GM12878 (cell line): ENCODE measurements around the gene PLA2G4E. TPM values are rescaled to one million over a fixed set of nuclear protein-coding genes. Genes with fewer than 3 reads are reported as not detected.

Experiments
- ATAC-seq: fragments of 200-7000 bp; cut with Tn5 transposase; 3 replicates; pipeline ENCODE4 v1.9.1; 2020; ENCODE audit warnings: mild to moderate bottlenecking, moderate library complexity
- BruUV-seq: library from RNA; stranded (reverse); fragments of 400-500 nt; replicated peaks from 2 replicates; lab custom pipeline; 2021; lab: Mats Ljungman, UMichigan
- CTCF ChIA-PET: fragments of 300-600 bp; sonication (Branson Sonifier 250); formaldehyde crosslinking; extraction: SDS; loops from one replicate; lab custom pipeline; 2021; ENCODE audit warnings: inconsistent platforms; lab: Yijun Ruan, JAX
- POLR2A ChIA-PET: fragments of 350-600 bp; formaldehyde crosslinking; extraction: SDS; loops from one replicate; lab custom pipeline; 2021; ENCODE audit warnings: inconsistent platforms; lab: Charles Lee
- RAD21 ChIA-PET: fragments of 300-600 bp; sonication (Branson Sonifier 250); formaldehyde crosslinking; loops from one replicate; lab custom pipeline; 2023; ENCODE audit warnings: antibody characterized with exemption; ENCODE audit not compliant: unreplicated experiment; lab: Charles Lee
- SMC1A ChIA-PET: fragments of 300-600 bp; sonication (Branson Sonifier 250); formaldehyde crosslinking; loops from one replicate; lab custom pipeline; 2023; ENCODE audit not compliant: unreplicated experiment, uncharacterized antibody; lab: Charles Lee
- DNase-seq: peaks from one replicate; pipeline ENCODE4 v3.0.0-alpha.2; 2011; ENCODE audit warnings: low read depth, low spot score
- FAIRE-seq: peaks from 3 replicates; lab custom pipeline; 2011; peaks lifted over from hg19 to GRCh38; lab: Jason Lieb, UNC
- H2AFZ ChIP-seq: 2 replicates; pipeline ENCODE4 v1.6.0; 2011; ENCODE audit warnings: low read depth, low read length, control low read depth; ENCODE audit not compliant: control insufficient read depth
- H3K27ac ChIP-seq: 2 replicates; pipeline ENCODE4 v1.5.1; 2011; ENCODE audit warnings: control low read depth; ENCODE audit not compliant: control insufficient read depth, insufficient read depth
- H3K27me3 ChIP-seq, 2 experiments: replicated peaks in 1 of 2; 2 replicates each; pipeline versions ENCODE4 v1.6.0 to v1.6.1; 2011; ENCODE audit warnings: low read length in 1 of 2; ENCODE audit not compliant: control insufficient read depth in 2 of 2, insufficient read depth in 2 of 2
- H3K36me3 ChIP-seq, 2 experiments: 2 replicates each; pipeline ENCODE4 v1.5.1; 2011; ENCODE audit warnings: low read length in 1 of 2; ENCODE audit not compliant: control insufficient read depth in 2 of 2, insufficient read depth in 2 of 2
- H3K4me1 ChIP-seq: 2 replicates; pipeline ENCODE4 v1.6.1; 2011; ENCODE audit warnings: mild to moderate bottlenecking, low read length, moderate library complexity, mixed read lengths; ENCODE audit not compliant: control insufficient read depth, insufficient read depth
- H3K4me2 ChIP-seq: 2 replicates; pipeline ENCODE4 v1.6.0; 2011; ENCODE audit warnings: control low read depth; ENCODE audit not compliant: control insufficient read depth, insufficient read depth
- H3K4me3 ChIP-seq: fragments of 200-600 bp; sonication (generic); 2 replicates; pipeline ENCODE4 v1.5.1; 2016
- H3K79me2 ChIP-seq: 2 replicates; pipeline ENCODE4 v1.6.0; 2011; ENCODE audit warnings: low read length; ENCODE audit not compliant: control insufficient read depth, insufficient read depth
- H3K9ac ChIP-seq: 2 replicates; pipeline ENCODE4 v1.8.0; 2011; ENCODE audit warnings: low read length, control low read depth, mixed read lengths; ENCODE audit not compliant: control insufficient read depth, insufficient read depth
- H3K9me3 ChIP-seq: replicated peaks from 3 replicates; pipeline ENCODE4 v1.5.1; 2011; ENCODE audit warnings: mild to moderate bottlenecking, low read length; ENCODE audit not compliant: control insufficient read depth, insufficient read depth
- H4K20me1 ChIP-seq: 2 replicates; pipeline ENCODE4 v1.6.0; 2011; ENCODE audit not compliant: control insufficient read depth, insufficient read depth
- CEBPB ChIP-seq, 2 experiments: fragments of 150-350 bp in 1 of 2; IDR thresholded peaks; 2 replicates each; pipeline ENCODE4 v1.6.1; 2012 to 2014; ENCODE audit warnings: low read depth in 2 of 2, low read length in 2 of 2, borderline replicate concordance in 1 of 2, inconsistent platforms in 1 of 2
- CHD2 ChIP-seq: IDR thresholded peaks from 2 replicates; pipeline ENCODE4 v1.6.1; 2011; ENCODE audit warnings: low read depth, low read length, improper control_type of control experiment, borderline replicate concordance
- DPF2 ChIP-seq: fragments of 450-650 bp; IDR thresholded peaks from 2 replicates; pipeline ENCODE4 v1.6.1; 2017; ENCODE audit warnings: mild to moderate bottlenecking
- FOXK2 ChIP-seq: fragments of 450-650 bp; IDR thresholded peaks from 2 replicates; pipeline ENCODE4 v1.6.1; 2017; ENCODE audit warnings: mild to moderate bottlenecking, moderate library complexity
- PAX5 ChIP-seq: IDR thresholded peaks from 2 replicates; pipeline ENCODE4 v1.6.1; 2011; ENCODE audit warnings: low read depth, low read length, borderline replicate concordance
- POLR2A ChIP-seq: IDR thresholded peaks from 2 replicates; pipeline ENCODE4 v1.6.1; 2011; ENCODE audit warnings: low read depth, mild to moderate bottlenecking, low read length
- RAD51 ChIP-seq: fragments of 450-650 bp; IDR thresholded peaks from 2 replicates; pipeline ENCODE4 v1.6.1; 2016; ENCODE audit warnings: moderate library complexity, mild to moderate bottlenecking, inconsistent platforms
- SUZ12 ChIP-seq: fragments of 200-600 bp; sonication (generic); IDR thresholded peaks from one replicate; pipeline ENCODE4 v1.6.1; 2018; ENCODE audit warnings: antibody characterized with exemption, mild to moderate bottlenecking; ENCODE audit not compliant: unreplicated experiment
- WGBS: methylation state at CpG from one replicate; pipeline ENCODE4 v1.1.6; 2016; ENCODE audit warnings: low lambda C conversion rate; ENCODE audit not compliant: insufficient replicate concordance, insufficient coverage; ENCODE audit errors: missing lambda C conversion rate; 5-methylcytosine and 5-hydroxymethylcytosine counted together
- in situ Hi-C: fragments of 300-500 bp; cut with MboI; formaldehyde crosslinking; loops from 9 replicates; pipeline ENCODE4 v1.14.3; 2018; ENCODE audit warnings: mixed read lengths
- intact Hi-C: fragments of 100-400 bp; cut with micrococcal nuclease; formaldehyde crosslinking; loops from one replicate; pipeline ENCODE4 v1.14.2; 2022; ENCODE audit not compliant: unreplicated experiment
- polyA plus RNA-seq, 11 experiments: library from polyadenylated mRNA; depleted of rRNA in 4 of 11; unstranded in 6 of 11; stranded (reverse) in 5 of 11; fragments of >200 nt; fragmentation: Nextera tagmentation in 4 of 11; fragmentation: Illumina TruSeq in 1 of 11; extraction: Ambion mirVana in 4 of 11; extraction: Trizol in 1 of 11; gene quantifications; 1 replicate in 1 of 11; 2 replicates in 10 of 11; pipeline versions ENCODE4 v1.2.1 to v1.2.3, GENCODE V29; 2011 to 2016; ENCODE audit warnings: inconsistent platforms in 2 of 11, missing spikeins in 2 of 11, low read depth in 1 of 11
- total RNA-seq, 4 experiments: library from RNA; depleted of rRNA in 3 of 4; stranded (reverse); fragments of >200 nt in 3 of 4; fragmentation: Illumina TruSeq in 1 of 4; extraction: Trizol in 1 of 4; gene quantifications; 2 replicates each; pipeline versions ENCODE4 v1.2.1 to v1.2.3, GENCODE V29; 2013 to 2021
- TF ChIP-seq, protein P1 (sequence below): fragments of 450-650 bp; IDR thresholded peaks from 2 replicates; pipeline ENCODE4 v1.6.1; 2014; ENCODE audit warnings: mild to moderate bottlenecking
- TF ChIP-seq, protein P2 (sequence below): fragments of 450-650 bp; IDR thresholded peaks from 2 replicates; pipeline ENCODE4 v1.6.1; 2017; ENCODE audit warnings: mild to moderate bottlenecking, low read depth, inconsistent platforms; ENCODE audit not compliant: poor library complexity, severe bottlenecking
- TF ChIP-seq, protein P3 (sequence below): fragments of 450-650 bp; IDR thresholded peaks from 2 replicates; pipeline ENCODE4 v1.6.1; 2017; ENCODE audit warnings: antibody characterized with exemption, mild to moderate bottlenecking, moderate library complexity

The PLA2G4E gene
- total and polyA plus RNA-seq, 10 of the 15 experiments (the other 5 are each of a cell fraction or from before 2014, with no cell fraction given), result 0.05 to 0.32 (median 0.06) TPM; not detected in 5

DNA sequence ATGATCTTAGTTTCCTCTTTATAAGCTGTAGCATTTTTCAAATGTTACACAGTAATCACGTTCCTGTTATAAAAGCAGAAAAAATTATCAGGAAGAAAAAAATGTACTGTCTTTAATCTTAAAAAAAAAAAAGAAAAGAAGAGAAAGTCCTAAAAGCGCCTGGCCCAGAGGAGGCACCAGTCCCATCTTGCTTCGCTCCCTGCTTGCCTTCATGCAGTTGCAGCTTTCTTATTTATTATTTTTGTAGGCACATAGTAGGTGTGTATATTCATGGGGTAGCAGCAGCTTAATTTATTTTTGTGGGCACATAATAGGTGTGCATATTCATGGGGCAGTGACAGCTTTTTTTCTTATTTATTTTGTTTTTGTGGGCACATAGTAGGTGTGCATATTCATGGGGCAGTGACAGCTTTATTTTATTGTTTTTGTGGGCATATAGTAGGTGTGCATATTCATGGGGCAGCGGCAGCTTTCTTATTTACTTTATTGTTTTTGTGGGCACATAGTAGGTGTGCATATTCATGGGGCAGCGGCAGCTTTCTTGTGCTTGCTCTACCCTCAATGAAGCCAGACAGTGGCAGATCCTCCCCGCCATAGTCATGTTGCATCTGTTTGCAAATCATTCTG is 43.0 kb downstream of the PLA2G4E start:
- Histone ChIP-seq H4K20me1 (no peaks in the 10 kb centered on the region), H3K79me2 (no peaks in the 10 kb centered on the region; the same call in 1 of the 2 replicates), H3K4me1 (peaks cover 6% of the 10 kb centered on the region; the same call in 1 of the 2 replicates), H3K36me3 (no peaks in the 10 kb centered on the region), H3K4me2 (no peak overlapping the region), H2AFZ (no peak overlapping the region), H3K4me3 (no peak overlapping the region), H3K27me3 (peaks cover 0 to 2% of the 10 kb centered on the region in 2 experiments; a peak in 1 of 4 replicates), H3K9ac (no peak overlapping the region), H3K27ac (no peak overlapping the region), H3K9me3 (no peaks in the 10 kb centered on the region)
- 70% methylated on average over 6 of the region's 6 CpGs for WGBS
- POLR2A ChIA-PET, result no interaction called here
- intact Hi-C loops (no loop called here), in situ Hi-C loops (no loop called here)
- TF ChIP-seq, protein P1, sequence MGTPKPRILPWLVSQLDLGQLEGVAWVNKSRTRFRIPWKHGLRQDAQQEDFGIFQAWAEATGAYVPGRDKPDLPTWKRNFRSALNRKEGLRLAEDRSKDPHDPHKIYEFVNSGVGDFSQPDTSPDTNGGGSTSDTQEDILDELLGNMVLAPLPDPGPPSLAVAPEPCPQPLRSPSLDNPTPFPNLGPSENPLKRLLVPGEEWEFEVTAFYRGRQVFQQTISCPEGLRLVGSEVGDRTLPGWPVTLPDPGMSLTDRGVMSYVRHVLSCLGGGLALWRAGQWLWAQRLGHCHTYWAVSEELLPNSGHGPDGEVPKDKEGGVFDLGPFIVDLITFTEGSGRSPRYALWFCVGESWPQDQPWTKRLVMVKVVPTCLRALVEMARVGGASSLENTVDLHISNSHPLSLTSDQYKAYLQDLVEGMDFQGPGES, result no peak
- 0 out of 2 replicates have a peak, but pooled peaks have one; percentile 37 for TF ChIP-seq DPF2
- SMC1A ChIA-PET, result interaction anchor here (1.1 kb wide), 1 partner anchor 41 kb away, joined by 3 read pairs; no protein-coding TSS in a partner anchor
- ATAC-seq (no peak), FAIRE-seq (no peak), DNase-seq (no peak)
- BruUV-seq, result no TSS peak
- CTCF ChIA-PET, result interaction anchor here (1.6 to 3.3 kb wide), 2 partner anchors 12 to 73 kb away, joined by 3 to 19 read pairs; no protein-coding TSS in a partner anchor
- RAD21 ChIA-PET, result no interaction called here

DNA sequence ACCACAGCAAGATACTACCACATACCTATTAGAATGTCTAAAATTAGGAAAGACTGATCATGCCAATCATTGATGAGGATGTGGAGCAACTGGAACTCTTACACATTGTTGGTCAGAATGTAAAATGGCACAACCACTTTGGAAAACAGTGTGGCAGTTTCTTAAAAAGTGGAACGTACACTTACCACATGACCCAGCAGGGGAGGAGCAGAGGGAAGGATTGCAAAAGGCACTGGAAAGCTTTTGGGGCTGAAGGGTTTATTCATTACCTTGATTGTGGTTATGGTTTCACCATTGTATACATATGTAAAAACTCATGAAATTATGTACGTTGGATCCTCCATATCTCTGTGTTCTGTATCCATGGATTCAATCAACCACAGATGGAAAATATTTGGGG is 45.2 kb downstream of the PLA2G4E start:
- H3K4me2 ChIP-seq, result no peak overlapping the region
- no peaks in the 10 kb centered on the region for H4K20me1 ChIP-seq
- no TSS peak for BruUV-seq
- peaks cover 20% of the 10 kb centered on the region for H3K79me2 ChIP-seq
- DNase-seq (no peak), FAIRE-seq (no peak), ATAC-seq (no peak)
- H3K4me1 ChIP-seq, result peaks cover 6% of the 10 kb centered on the region; the same call in 1 of the 2 replicates
- ChIA-PET CTCF (no interaction called here), POLR2A (no interaction called here), SMC1A (no interaction called here), RAD21 (no interaction called here)
- no peaks in the 10 kb centered on the region for H3K36me3 ChIP-seq
- intact Hi-C loops, result no loop called here
- no peak overlapping the region for H2AFZ ChIP-seq
- no peak overlapping the region for H3K27ac ChIP-seq
- no peak overlapping the region for H3K9ac ChIP-seq
- no peak overlapping the region for H3K4me3 ChIP-seq
- WGBS, result 61% methylated on average over 2 of the region's 2 CpGs
- H3K27me3 ChIP-seq, result peaks cover 0 to 2% of the 10 kb centered on the region in 2 experiments; a peak in 1 of 4 replicates
- H3K9me3 ChIP-seq, result no peaks in the 10 kb centered on the region
- in situ Hi-C loops, result no loop called here
- no peak for TF ChIP-seq PAX5
- TF ChIP-seq RAD51, result no peak
- TF ChIP-seq CEBPB (IDR thresholded peaks at IDR 0.05; ENCODE audit: borderline replicate concordance in 1 of 2, low read depth in 2 of 2, low read length in 2 of 2), result no peak
- TF ChIP-seq, protein P2, sequence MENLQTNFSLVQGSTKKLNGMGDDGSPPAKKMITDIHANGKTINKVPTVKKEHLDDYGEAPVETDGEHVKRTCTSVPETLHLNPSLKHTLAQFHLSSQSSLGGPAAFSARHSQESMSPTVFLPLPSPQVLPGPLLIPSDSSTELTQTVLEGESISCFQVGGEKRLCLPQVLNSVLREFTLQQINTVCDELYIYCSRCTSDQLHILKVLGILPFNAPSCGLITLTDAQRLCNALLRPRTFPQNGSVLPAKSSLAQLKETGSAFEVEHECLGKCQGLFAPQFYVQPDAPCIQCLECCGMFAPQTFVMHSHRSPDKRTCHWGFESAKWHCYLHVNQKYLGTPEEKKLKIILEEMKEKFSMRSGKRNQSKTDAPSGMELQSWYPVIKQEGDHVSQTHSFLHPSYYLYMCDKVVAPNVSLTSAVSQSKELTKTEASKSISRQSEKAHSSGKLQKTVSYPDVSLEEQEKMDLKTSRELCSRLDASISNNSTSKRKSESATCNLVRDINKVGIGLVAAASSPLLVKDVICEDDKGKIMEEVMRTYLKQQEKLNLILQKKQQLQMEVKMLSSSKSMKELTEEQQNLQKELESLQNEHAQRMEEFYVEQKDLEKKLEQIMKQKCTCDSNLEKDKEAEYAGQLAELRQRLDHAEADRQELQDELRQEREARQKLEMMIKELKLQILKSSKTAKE, result no peak
- TF ChIP-seq FOXK2, result no peak
- TF ChIP-seq SUZ12, result no peak
- TF ChIP-seq POLR2A, result no peak
- TF ChIP-seq, protein P3, sequence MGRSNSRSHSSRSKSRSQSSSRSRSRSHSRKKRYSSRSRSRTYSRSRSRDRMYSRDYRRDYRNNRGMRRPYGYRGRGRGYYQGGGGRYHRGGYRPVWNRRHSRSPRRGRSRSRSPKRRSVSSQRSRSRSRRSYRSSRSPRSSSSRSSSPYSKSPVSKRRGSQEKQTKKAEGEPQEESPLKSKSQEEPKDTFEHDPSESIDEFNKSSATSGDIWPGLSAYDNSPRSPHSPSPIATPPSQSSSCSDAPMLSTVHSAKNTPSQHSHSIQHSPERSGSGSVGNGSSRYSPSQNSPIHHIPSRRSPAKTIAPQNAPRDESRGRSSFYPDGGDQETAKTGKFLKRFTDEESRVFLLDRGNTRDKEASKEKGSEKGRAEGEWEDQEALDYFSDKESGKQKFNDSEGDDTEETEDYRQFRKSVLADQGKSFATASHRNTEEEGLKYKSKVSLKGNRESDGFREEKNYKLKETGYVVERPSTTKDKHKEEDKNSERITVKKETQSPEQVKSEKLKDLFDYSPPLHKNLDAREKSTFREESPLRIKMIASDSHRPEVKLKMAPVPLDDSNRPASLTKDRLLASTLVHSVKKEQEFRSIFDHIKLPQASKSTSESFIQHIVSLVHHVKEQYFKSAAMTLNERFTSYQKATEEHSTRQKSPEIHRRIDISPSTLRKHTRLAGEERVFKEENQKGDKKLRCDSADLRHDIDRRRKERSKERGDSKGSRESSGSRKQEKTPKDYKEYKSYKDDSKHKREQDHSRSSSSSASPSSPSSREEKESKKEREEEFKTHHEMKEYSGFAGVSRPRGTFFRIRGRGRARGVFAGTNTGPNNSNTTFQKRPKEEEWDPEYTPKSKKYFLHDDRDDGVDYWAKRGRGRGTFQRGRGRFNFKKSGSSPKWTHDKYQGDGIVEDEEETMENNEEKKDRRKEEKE, result no peak
- TF ChIP-seq CHD2, result no peak
